Adipose tissue (tissue), 3 donors: Measurements from ENCODE around the gene MSRB3. TPM values are rescaled to one million over a fixed set of nuclear protein-coding genes. Genes with fewer than 3 reads are reported as not detected.
"Not testable (repeated sequence)": the region's sequence is repeated elsewhere in the genome, so short reads cannot be mapped to it uniquely, and the experiment has no call there.

ENCODE experiments used
- H3K27ac ChIP-seq: one replicate; pipeline ENCODE4 v1.5.1; 2013; ENCODE audit warnings: low read depth, low read length
- WGBS, 3 donors: extraction: QIAGEN DNeasy Blood & Tissue Kit; methylation state at CpG; one replicate each; pipeline ENCODE4 v1.1.7; 2013; 5-methylcytosine and 5-hydroxymethylcytosine counted together
- polyA plus RNA-seq, 3 donors: library from polyadenylated mRNA; stranded (reverse); fragments of 200-250 nt; gene quantifications; one replicate each; pipeline ENCODE4 v1.2.3, GENCODE V29; 2013
- donor health status: healthy with polysubstance abuse.
- donor health status: Bipolar disorder and iron deficiency.
- donor health status: healthy.

The MSRB3 gene
- polyA plus RNA-seq, 3 donors, result 2.9 to 30.9 (median 26.9) TPM

DNA sequence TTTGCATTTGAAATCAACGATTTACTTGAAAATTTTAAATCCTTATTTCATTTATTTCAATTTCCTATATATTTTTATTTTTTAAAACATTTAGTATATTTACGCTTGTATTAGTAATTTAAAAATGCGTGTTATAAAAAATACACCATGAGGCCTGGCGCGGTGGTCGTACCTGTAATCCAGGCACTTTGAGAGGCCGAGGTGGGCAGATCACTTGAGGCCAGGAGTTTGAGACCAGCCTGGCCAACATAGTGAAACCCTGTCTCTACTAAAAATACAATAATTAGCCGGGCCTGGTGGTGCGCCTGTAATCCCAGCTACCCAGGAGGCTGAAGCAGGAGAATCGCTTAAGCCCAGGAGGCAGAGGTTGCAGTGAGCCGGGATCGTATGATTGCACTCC lies 36.8 kb downstream of the MSRB3 start:
- WGBS, 3 donors, result 95 to 97% (median 96%) methylated on average over 12 of the region's 12 CpGs
- H3K27ac ChIP-seq, result not testable (repeated sequence)

DNA sequence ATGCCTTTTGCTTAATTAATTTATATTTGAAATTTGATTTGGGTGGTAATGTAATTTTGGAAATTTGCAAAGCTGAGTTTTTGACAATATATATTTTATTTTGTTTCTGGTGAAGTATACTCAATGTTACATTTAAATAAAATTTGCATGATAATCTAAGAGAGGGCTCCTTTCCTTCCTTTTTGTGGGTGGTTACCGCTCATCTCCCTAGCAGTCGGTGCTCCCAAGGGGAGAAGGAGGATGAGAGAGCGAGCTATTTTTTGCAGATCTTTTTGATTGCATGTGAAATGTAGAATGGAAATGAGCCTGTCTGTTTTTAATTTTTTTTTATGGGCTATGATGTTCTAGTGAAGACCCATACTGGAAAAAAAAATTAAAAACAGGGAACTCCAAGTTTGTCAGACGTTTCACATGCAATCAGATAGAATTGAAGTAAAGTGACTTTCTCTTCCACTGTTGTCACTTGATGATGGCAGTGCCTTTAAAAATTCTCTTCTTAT lies 39.8 kb downstream of the MSRB3 start:
- no peak overlapping the region for H3K27ac ChIP-seq
- WGBS, 3 donors, result 73 to 85% (median 73%) methylated on average over 3 to 4 of the region's 4 CpGs

DNA sequence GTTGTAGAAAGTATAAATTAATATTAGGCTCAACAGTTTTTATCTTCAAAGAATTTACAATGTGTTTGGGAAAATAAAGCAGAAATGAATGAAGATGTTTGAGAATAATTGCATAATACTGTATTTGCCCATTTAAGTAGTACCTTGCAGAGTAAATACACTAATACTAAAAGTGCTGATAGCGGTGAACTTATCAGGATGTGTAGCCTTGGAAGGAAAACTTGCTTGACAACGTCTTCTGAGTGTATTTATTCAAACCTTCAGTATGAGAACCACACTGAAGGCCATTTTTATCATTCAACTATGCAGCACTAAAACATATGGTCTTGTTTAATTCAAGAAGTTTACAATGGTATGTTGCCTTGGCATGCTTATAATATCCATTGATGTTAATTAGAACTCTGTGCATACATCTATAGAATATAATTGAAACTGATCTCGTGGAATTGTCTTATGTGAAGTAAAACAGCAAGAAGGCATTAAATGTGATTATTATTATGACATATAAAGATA lies 41.3 kb downstream of the MSRB3 start:
- no peak overlapping the region for H3K27ac ChIP-seq
- 39 to 85% (median 76%) methylated on average over 3 of the region's 3 CpGs for WGBS, 3 donors

DNA sequence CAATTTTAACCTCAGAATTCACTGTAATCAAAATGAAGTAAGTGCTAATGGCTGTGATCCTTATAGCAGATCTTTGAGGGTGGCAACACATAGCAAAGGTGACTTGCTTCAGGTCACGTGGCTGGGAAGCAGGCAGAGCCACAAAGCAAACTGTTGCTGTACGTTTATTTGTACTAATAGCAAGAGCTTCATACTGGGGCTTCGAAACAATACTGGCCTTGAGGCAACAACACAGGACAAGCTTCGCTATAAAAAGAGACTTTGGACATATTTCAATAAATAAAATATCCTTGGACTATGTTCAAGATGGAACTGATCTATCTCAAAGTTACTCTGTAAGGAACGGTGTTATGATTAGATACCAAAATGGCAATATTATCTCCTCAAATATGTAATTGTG lies 44.6 kb downstream of the MSRB3 start:
- 23 to 75% (median 60%) methylated on average over 5 of the region's 5 CpGs for WGBS, 3 donors
- H3K27ac ChIP-seq, result no peak overlapping the region

DNA sequence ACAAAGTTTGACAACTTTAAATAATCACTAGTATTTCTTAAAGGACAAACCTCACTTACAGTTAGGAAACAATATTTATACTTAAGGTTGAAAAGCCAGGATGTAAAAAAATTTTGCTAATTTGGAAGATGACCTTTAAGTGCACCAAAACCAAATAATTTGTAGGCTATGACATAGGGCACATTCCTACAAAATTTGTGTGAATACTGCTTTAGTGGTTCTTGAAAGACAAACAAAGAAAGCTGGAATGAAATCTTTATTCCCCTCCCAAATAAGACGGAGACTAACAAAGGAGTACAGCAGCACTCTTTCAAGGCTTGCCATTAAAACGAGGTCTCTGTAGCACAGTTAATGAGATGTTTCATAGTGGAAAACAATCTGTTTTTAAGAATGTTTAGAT lies 45.6 kb downstream of the MSRB3 start:
- WGBS, 3 donors, result 51 to 82% (median 76%) methylated on average over 2 of the region's 2 CpGs
- H3K27ac ChIP-seq, result no peak overlapping the region

DNA sequence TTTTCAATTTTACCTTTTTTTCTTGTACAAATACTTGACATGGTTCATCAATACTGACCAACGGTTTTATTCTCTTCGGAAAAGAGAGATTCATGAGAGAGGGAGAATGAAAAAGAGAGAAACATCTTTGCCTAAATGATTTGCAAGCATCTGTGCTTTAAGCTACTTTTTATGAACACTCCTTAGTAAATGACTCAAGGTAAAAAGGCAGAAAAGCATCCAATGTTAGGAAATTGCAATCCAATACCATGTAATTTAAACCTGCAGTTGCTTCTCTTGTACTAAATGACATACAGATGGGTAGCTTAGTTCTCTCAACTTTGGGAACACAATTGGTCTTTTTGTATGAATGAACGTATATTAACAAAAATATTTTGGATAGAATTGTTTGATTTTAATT lies 46.1 kb downstream of the MSRB3 start:
- H3K27ac ChIP-seq, result no peak overlapping the region
- 93 to 95% (median 94%) methylated on average over 3 of the region's 3 CpGs for WGBS, 3 donors

DNA sequence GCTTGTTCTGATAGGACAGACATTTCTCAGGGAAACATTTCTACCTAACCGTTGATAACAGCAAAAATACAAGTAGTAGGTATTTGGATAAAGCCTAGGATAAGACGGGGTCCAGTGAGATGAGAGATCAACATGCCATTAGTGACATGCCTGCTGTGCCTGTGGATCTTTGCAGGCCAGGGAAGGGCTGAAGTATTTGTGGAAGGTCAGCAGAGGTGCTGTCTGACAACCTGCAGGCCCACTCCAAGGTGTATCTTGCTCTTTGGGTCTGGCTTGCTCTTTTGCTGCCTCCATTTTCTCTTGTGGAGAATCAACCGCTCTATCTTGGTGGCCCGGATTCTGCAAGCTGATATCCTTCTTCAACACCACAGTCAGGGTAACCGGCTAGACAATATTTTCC lies 46.7 kb downstream of the MSRB3 start:
- WGBS, 3 donors, result 92 to 96% (median 94%) methylated on average over 5 of the region's 5 CpGs
- no peak overlapping the region for H3K27ac ChIP-seq

DNA sequence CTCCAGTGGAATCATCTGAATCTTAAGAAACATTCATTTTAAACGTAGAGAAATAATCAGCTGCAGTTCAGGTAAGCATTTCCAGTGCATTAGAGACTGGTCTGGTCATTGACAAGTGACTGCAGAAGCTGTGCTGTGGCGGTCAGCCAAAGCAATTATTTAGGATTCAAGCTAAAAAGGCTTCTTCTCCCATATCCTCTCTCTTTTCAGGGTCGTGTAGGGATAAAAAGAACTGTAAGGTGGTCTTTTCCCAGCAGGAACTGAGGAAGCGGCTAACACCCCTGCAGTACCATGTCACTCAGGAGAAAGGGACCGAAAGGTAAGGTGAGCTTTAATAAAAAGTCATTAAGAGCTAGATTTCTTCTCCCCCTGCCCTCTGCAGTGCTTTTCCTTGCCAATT lies 48.1 kb downstream of the MSRB3 start:
- WGBS, 3 donors, result 76 to 80% (median 78%) methylated on average over 5 of the region's 5 CpGs
- no peak overlapping the region for H3K27ac ChIP-seq

DNA sequence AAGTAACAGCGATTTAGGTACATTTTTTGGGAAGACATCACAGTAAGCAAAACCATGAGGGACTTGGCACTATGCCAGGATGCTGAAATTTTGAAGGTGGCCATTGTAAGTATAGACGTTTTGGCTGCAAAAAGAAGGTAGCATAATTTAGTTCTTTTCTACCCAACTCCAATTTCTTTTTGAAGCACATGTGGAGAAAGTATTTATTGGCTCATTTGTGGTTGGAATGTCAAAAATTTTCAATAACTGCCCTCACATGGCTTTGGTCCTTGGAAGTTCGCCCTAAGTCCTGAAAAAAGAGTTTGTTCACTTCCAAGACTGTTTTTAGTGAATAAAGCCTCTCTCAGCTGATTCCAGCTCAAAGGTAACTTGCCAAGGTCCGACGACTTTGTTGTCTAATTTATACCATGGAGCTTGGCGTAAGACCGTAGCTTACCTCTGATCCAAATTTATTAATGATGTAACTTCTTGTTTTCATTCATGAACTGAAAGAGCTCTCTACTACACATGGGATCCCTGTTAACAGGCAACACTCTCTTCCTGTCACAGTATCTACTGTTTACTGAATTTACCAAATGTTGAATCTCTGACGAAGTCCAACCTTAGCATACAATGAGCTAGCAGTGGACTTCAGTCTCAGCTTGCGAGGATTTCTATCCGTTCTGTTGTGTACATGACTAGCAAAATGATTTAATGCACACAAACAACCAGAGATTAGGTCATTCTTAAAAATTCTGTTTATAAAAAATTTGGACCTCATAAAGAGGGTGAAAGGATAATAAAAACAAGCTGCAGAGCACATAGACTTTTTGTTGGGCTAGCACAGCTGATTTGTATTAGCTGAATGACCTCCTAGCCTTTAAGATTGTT lies 49.0 kb downstream of the MSRB3 start:
- 50 to 56% (median 55%) methylated on average over 10 of the region's 10 CpGs for WGBS, 3 donors
- H3K27ac ChIP-seq, result no peak overlapping the region

DNA sequence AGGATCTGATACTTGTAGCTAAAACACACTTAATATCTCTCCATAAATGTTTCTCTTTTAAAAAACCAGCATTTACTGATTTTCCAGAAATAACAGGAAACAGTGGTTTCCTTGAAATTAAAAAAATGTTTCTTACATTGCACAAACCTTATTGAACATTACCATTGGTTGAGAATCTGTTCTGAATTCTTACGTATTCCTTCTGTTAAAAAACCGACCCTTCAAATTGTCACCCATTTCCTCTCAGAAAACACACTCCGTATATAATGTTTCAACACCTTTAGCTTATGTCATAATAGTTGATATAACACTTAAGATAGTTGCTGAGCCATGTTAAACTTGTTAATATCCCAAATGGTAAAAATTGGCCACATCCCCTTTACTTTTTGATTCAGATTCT lies 51.2 kb downstream of the MSRB3 start:
- no peak overlapping the region for H3K27ac ChIP-seq
- WGBS, 3 donors, result 51 to 87% (median 67%) methylated on average over 3 of the region's 3 CpGs

DNA sequence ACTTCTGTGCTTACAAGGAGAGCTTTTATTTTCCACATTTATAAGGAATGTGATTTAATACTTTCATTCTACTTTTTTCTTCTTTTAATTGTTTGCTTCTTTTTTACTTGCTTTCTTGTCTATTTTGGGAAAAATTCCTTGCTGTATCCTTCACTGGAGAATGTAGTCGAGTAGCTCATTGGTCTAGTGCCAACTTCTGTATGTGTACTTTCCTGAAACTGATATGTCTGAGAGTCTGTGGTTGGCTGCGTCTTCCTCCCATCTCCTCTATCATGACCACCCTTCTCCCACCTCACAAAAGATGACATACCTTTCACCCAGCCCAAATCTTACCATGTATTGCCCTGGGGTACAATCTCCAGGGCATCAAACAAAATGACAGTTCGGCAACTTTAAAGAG lies 51.8 kb downstream of the MSRB3 start:
- 45 to 63% (median 58%) methylated on average over 3 of the region's 3 CpGs for WGBS, 3 donors

DNA sequence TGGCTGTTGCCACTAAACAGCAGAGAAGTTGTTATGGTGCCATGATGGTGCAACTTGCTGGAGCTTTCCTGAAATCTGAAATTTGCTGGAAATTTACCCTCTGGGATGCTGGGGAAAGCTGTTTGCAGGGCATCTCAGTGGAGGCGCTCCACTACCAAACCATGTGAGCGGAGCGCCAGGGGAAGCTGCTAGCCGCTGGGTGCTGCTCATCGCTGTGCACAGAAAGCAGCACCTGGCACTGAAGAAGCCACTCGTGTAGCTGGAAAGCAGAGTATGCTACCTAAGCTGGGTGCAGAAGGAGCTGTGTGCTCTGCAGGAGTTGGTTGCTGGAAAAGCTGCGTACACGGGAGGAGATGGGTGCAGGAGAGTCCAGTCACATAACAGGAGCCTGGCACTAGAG lies 53.0 kb downstream of the MSRB3 start:
- H3K27ac ChIP-seq, result no peak overlapping the region
- WGBS, 3 donors, result 92 to 96% (median 93%) methylated on average over 8 of the region's 8 CpGs

More for the DNA sequence above, 51.8 kb downstream of the MSRB3 start:
- H3K27ac ChIP-seq, result no peak overlapping the region

DNA sequence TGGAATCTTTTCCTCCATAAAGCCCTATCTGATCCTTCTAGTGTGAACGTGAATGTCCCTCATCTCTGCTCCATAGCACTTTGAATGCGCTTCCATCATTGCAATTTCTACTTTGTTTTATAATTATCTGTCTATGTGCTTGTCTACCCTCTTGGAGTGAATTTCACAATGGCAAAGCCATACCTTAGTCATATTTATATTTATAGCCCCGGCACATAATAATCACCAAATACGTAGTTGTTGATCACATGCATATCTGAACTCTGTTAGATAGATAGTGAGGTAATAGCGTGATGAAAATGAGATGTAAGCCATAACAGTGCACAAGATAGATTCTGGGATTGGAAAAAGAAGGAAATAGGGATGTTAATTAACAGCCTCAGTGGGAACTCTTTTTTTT lies 55.2 kb downstream of the MSRB3 start:
- WGBS, 3 donors, result 93 to 97% (median 94%) methylated on average over 5 of the region's 5 CpGs
- no peak overlapping the region for H3K27ac ChIP-seq

DNA sequence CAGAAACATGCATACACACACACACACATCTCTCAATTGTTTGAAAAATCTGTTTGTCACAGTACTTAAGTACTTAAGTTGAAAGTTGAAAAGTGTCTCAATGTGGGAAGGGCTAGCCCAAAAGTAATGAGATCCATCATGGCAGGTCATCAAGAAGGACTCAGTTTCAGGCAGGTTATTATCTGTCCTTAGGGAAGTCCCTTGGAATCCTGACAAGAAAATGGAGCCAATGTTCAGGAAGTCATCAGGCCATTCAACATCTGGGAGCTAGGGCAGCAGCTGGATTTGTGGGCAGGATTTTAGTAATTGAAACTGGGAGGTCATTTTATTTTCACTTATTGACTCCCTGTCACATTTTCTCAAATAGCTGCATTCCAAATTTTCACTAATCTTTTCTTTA lies 56.0 kb downstream of the MSRB3 start:
- no peak overlapping the region for H3K27ac ChIP-seq

DNA sequence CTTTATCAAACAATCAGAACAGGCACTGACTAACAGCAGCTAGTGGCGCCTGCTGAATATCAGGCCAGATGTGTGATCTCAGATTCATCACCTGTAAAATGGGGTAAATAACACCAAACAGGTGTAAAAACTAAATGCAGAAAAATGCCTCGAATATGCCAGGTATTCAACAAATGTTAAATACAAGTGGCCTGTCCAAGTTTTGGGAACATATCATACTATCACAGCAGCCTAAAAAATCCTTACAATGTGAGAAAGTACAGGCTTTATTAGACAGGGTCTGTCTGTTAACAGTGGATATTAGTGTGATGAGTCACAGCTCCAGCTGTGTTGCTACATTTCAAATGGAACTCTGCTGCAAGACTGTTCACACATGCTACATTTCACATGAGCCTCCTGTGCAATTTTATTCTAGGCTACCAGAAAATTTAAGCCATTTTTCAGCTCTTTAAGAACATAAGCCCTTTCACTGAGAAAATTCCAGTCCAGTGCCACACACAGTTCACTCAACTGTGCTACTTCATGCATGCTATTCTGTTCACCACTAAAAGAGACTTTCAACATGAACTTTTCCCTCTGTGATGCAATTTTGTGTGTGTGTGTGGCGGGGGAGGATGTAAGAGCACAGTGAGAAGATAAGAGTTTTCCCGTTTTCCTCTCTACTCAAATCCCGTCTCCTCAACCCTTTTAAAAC lies 56.7 kb downstream of the MSRB3 start:
- WGBS, 3 donors, result 49 to 62% (median 52%) methylated on average over 5 of the region's 5 CpGs
- no peak overlapping the region for H3K27ac ChIP-seq

DNA sequence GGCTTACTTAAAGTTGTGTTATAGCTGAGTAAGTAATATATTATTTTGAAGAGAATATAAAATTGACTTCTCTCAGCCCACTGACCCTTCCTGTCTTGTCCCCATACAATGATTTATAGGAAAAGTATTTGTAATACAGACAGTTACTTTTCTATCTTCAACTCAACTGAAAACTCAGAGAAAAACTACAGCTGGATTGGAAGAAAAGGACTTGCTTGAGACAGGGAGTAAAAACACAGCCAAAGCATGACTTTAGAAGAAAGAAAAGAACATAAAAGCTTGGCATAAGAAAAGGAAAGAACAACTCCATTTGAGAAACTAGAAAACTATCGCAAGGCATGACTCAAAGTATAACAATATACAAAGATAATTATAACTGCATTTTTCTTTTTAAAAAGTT lies 57.5 kb downstream of the MSRB3 start:
- WGBS, 3 donors, result 70 to 83% (median 74%) methylated on average over 1 of the region's 1 CpG
- no peak overlapping the region for H3K27ac ChIP-seq

DNA sequence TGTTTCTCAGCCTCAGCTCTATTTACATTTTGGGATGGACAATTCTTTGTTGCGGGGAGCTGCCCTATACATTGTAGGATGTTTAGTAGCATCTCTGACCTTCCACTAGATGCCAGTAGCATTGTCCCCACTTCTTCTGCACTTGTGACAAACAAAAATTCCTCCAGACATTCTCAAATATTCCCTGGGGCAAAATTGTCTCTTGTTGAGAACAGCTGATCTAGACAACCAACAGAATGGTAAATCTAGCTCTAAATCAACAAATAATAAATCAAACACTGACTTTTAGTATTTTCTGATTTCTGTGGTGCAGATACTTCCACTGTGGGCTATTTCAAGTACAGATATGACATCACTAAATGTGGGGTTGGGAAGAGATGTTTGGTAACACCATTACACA lies 60.7 kb downstream of the MSRB3 start:
- WGBS, 3 donors, result 96 to 100% (median 100%) methylated on average over 1 of the region's 1 CpG

DNA sequence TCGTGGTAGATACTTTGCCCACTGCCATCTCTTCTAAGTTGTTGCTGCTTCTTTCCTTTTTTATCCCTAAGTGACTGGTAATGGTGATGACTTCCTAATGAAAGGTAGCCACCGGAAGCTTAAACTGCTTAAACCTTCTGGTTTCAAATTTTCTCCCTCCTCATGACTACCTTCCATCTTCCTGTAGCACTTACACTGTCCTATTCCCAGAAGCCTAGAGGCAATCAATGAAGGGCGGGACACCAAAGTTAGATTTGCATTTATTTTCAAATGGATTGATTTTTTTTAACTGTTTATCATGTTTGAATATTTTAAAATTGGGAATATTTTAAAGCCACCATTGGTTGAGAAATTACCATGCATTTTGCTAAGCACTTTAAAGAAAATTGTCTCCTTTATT lies 64.7 kb downstream of the MSRB3 start:
- 77 to 92% (median 88%) methylated on average over 3 of the region's 3 CpGs for WGBS, 3 donors
- no peak overlapping the region for H3K27ac ChIP-seq

More for the DNA sequence above, 60.7 kb downstream of the MSRB3 start:
- no peak overlapping the region for H3K27ac ChIP-seq

DNA sequence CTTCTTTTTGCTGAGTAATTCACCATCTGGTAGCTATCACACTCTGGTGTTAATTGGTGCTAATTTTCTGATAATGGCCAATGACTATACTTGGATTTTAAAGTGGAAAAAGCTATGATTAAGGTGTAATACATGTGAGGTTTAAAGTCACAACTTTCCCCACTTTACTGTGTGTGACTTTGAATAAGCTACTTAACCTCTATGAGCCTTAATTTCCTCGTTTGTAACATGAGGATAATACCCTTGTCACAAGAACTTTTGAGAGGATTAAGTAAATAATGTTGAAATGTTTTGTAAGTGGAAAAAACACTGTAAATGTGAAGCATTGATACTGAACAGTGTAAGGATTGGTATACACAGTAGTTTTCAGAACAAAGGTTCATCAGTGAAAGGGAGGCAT lies 65.3 kb downstream of the MSRB3 start:
- H3K27ac ChIP-seq, result no peak overlapping the region
- 56 to 87% (median 76%) methylated on average over 1 of the region's 1 CpG for WGBS, 3 donors
